HepG2 (cell line): ENCODE measurements around the gene COASY. TPM values are rescaled to one million over a fixed set of nuclear protein-coding genes. Genes with fewer than 3 reads are reported as not detected.

Source experiments
- ARNT2 ChIP-seq: sonication (generic); formaldehyde crosslinking; IDR thresholded peaks from 2 replicates; pipeline ENCODE4 v1.8.0; 2022; ENCODE audit warnings: mild to moderate bottlenecking, low read depth, missing genetic modification reagents, moderate library complexity
- CHD4 ChIP-seq: fragments of 200-600 bp; sonication (generic); IDR thresholded peaks from 2 replicates; pipeline ENCODE4 v1.7.0; 2017; ENCODE audit warnings: mild to moderate bottlenecking, low read length, borderline replicate concordance
- HOXA7 ChIP-seq: sonication (generic); formaldehyde crosslinking; IDR thresholded peaks from 2 replicates; pipeline ENCODE4 v1.8.1; 2022; ENCODE audit warnings: mild to moderate bottlenecking, missing genetic modification reagents, moderate library complexity
- HOXD1 ChIP-seq: sonication (generic); formaldehyde crosslinking; IDR thresholded peaks from 2 replicates; pipeline ENCODE4 v1.5.0; 2020; ENCODE audit warnings: missing genetic modification reagents
- KDM5A ChIP-seq: fragments of 200-600 bp; sonication (generic); IDR thresholded peaks from 2 replicates; pipeline ENCODE4 v1.7.0; 2018; ENCODE audit warnings: antibody characterized with exemption, mild to moderate bottlenecking, low read length, borderline replicate concordance
- MAFF ChIP-seq: IDR thresholded peaks from 2 replicates; pipeline ENCODE4 v1.6.1; 2011; ENCODE audit warnings: low read depth, low read length, improper control_type of control experiment
- NFKBIZ ChIP-seq: IDR thresholded peaks from 2 replicates; pipeline ENCODE4 v1.6.1; 2018; ENCODE audit warnings: missing genetic modification reagents, missing compliant biosample characterization
- NR2F6 ChIP-seq, 2 experiments: IDR thresholded peaks; 2 replicates each; pipeline ENCODE4 v1.6.1; 2016; ENCODE audit warnings: antibody characterized with exemption in 1 of 2, mild to moderate bottlenecking in 1 of 2
- PAX8 ChIP-seq: sonication (generic); formaldehyde crosslinking; IDR thresholded peaks from 2 replicates; pipeline ENCODE4 v1.8.0; 2022; ENCODE audit warnings: mild to moderate bottlenecking, missing genetic modification reagents, borderline replicate concordance
- RBM22 ChIP-seq: fragments of 200-400 bp; formaldehyde crosslinking; optimal IDR thresholded peaks from 2 replicates; pipeline ENCODE3; 2017; ENCODE audit warnings: mild to moderate bottlenecking, low read length, moderate library complexity
- SALL1 ChIP-seq: sonication (generic); formaldehyde crosslinking; IDR thresholded peaks from 2 replicates; pipeline ENCODE4 v1.8.0; 2022; ENCODE audit warnings: mild to moderate bottlenecking, missing genetic modification reagents
- TOPORS ChIP-seq: sonication (generic); formaldehyde crosslinking; IDR thresholded peaks from 2 replicates; pipeline ENCODE4 v1.8.0; 2023; ENCODE audit warnings: mild to moderate bottlenecking, missing genetic modification reagents
- U2AF1 ChIP-seq: fragments of 200-400 bp; formaldehyde crosslinking; optimal IDR thresholded peaks from 2 replicates; pipeline ENCODE3; 2017; ENCODE audit warnings: mild to moderate bottlenecking, low read depth, low read length
- XRCC5 ChIP-seq: fragments of 200-400 bp; formaldehyde crosslinking; optimal IDR thresholded peaks from 2 replicates; pipeline ENCODE3; 2017; ENCODE audit warnings: mild to moderate bottlenecking, low read length
- YY1 ChIP-seq: IDR thresholded peaks from 2 replicates; pipeline ENCODE4 v1.6.1; 2011; ENCODE audit warnings: low read length, low read depth, moderate library complexity, mild to moderate bottlenecking; ENCODE audit not compliant: insufficient read depth, insufficient replicate concordance
- ZMYM4 ChIP-seq: sonication (generic); formaldehyde crosslinking; IDR thresholded peaks from 2 replicates; pipeline ENCODE4 v1.8.1; 2023; ENCODE audit warnings: mild to moderate bottlenecking, missing genetic modification reagents
- ZNF263 ChIP-seq: sonication (generic); formaldehyde crosslinking; IDR thresholded peaks from 2 replicates; pipeline ENCODE4 v1.4.0; 2020; ENCODE audit warnings: missing genetic modification reagents
- ZNF329 ChIP-seq: sonication (generic); formaldehyde crosslinking; IDR thresholded peaks from 2 replicates; pipeline ENCODE4 v1.9.0; 2021; ENCODE audit warnings: low read depth, mild to moderate bottlenecking, missing genetic modification reagents
- ZNF564 ChIP-seq: sonication (generic); formaldehyde crosslinking; IDR thresholded peaks from 2 replicates; pipeline ENCODE4 v1.8.1; 2023; ENCODE audit warnings: mild to moderate bottlenecking, missing genetic modification reagents
- ZNF572 ChIP-seq: sonication (generic); formaldehyde crosslinking; IDR thresholded peaks from 2 replicates; pipeline ENCODE4 v1.5.1; 2020; ENCODE audit warnings: mild to moderate bottlenecking, missing genetic modification reagents
- ZNF607 ChIP-seq: sonication (generic); formaldehyde crosslinking; IDR thresholded peaks from 2 replicates; pipeline ENCODE4 v1.5.1; 2020; ENCODE audit warnings: missing genetic modification reagents, mild to moderate bottlenecking, borderline replicate concordance
- ZNF660 ChIP-seq: sonication (generic); formaldehyde crosslinking; IDR thresholded peaks from 2 replicates; pipeline ENCODE4 v1.5.1; 2020; ENCODE audit warnings: mild to moderate bottlenecking, low read depth, missing genetic modification reagents, borderline replicate concordance
- ZNF737 ChIP-seq: sonication (generic); formaldehyde crosslinking; IDR thresholded peaks from 2 replicates; pipeline ENCODE4 v1.5.0; 2020; ENCODE audit warnings: missing genetic modification reagents, mild to moderate bottlenecking, borderline replicate concordance
- ZNF788 ChIP-seq: sonication (generic); formaldehyde crosslinking; IDR thresholded peaks from 2 replicates; pipeline ENCODE4 v1.5.0; 2020; ENCODE audit warnings: mild to moderate bottlenecking, missing genetic modification reagents, borderline replicate concordance
- ZSCAN31 ChIP-seq: sonication (generic); formaldehyde crosslinking; IDR thresholded peaks from 2 replicates; pipeline ENCODE4 v1.5.0; 2020; ENCODE audit warnings: low read depth, mild to moderate bottlenecking, missing genetic modification reagents
- polyA plus RNA-seq, 8 experiments: library from polyadenylated mRNA; depleted of rRNA in 3 of 8; stranded (reverse) in 7 of 8; unstranded in 1 of 8; fragments of >200 nt; fragmentation: Illumina TruSeq in 4 of 8; extraction: Trizol in 4 of 8; gene quantifications; 2 replicates each; pipeline versions ENCODE4 v1.2.1 to v1.2.3, GENCODE V29; 2011 to 2016; ENCODE audit warnings: low read depth in 4 of 8, missing spikeins in 1 of 8, mixed read lengths in 1 of 8; ENCODE audit not compliant: insufficient read depth in 1 of 8
- total RNA-seq, 5 experiments: library from RNA; depleted of rRNA; stranded (reverse); fragments of >200 nt; fragmentation: Illumina TruSeq; extraction: Trizol; gene quantifications; 2 replicates each; pipeline ENCODE4 v1.2.3, GENCODE V29; 2016; ENCODE audit warnings: low read depth in 1 of 5
- TF ChIP-seq, protein P1 (sequence below): sonication (generic); formaldehyde crosslinking; IDR thresholded peaks from 2 replicates; pipeline ENCODE4 v1.4.0; 2020; ENCODE audit warnings: missing genetic modification reagents
- TF ChIP-seq, protein P2 (sequence below): sonication (generic); formaldehyde crosslinking; IDR thresholded peaks from 2 replicates; pipeline ENCODE4 v1.8.1; 2023; ENCODE audit warnings: mild to moderate bottlenecking, missing genetic modification reagents, borderline replicate concordance
- TF ChIP-seq, protein P3 (sequence below): sonication (generic); formaldehyde crosslinking; IDR thresholded peaks from 2 replicates; pipeline ENCODE4 v1.4.0; 2020; ENCODE audit warnings: mild to moderate bottlenecking, missing genetic modification reagents

Gene COASY
- total and polyA plus RNA-seq, 2 of the 13 experiments (the other 11 are each of a cell fraction or from before 2014, with no cell fraction given), result 90.7 to 125 TPM

DNA sequence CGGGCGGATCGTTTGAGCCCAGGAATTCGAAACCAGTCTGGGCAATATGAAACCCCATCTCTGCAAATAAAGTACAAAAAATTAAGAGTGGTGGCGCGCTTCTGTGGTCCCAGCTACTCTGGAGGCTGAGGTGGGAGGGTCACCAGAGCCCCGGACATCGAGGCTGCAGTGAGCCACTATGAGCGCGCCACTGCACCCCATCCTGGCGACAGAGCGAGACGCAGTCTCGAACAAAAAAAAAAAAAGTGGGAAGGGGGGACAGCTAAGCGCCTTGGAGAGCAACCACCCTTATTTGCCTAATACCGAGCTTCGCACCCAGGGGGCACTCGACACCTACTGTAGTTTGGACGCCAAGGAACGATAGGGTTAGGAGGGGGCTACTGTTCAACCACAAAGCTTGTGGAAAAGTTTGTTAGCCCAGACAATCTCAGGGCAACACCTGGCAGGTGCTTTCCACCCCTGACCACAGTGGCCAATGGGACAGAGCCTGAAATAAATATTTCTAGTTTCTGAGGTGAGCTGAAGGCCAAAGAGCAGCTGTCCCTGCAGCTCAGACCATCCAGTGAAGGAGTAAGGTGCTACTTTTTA is 16.4 kb downstream of the COASY start (continued):
- TF ChIP-seq, protein P1, sequence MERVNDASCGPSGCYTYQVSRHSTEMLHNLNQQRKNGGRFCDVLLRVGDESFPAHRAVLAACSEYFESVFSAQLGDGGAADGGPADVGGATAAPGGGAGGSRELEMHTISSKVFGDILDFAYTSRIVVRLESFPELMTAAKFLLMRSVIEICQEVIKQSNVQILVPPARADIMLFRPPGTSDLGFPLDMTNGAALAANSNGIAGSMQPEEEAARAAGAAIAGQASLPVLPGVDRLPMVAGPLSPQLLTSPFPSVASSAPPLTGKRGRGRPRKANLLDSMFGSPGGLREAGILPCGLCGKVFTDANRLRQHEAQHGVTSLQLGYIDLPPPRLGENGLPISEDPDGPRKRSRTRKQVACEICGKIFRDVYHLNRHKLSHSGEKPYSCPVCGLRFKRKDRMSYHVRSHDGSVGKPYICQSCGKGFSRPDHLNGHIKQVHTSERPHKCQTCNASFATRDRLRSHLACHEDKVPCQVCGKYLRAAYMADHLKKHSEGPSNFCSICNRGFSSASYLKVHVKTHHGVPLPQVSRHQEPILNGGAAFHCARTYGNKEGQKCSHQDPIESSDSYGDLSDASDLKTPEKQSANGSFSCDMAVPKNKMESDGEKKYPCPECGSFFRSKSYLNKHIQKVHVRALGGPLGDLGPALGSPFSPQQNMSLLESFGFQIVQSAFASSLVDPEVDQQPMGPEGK (CRISPR knock-in tag), result peak; percentile 61
- peak; percentile 34; the same call in 1 of the 2 replicates for TF ChIP-seq SALL1
- peak; percentile 39 for TF ChIP-seq ZSCAN31
- peak; percentile 45; the same call in 1 of the 2 replicates for TF ChIP-seq ZNF788 (CRISPR knock-in tag)
- TF ChIP-seq ZNF660 (CRISPR knock-in tag), result no peak
- no peak for TF ChIP-seq MAFF
- peak; percentile 49 for TF ChIP-seq RBM22
- 0 out of 2 replicates have a peak, but pooled peaks have one; percentile 26 for TF ChIP-seq ZNF329
- TF ChIP-seq ZMYM4 (CRISPR knock-in tag), result 0 out of 2 replicates have a peak, but pooled peaks have one; percentile 1
- TF ChIP-seq ARNT2 (CRISPR knock-in tag), result 0 out of 2 replicates have a peak, but pooled peaks have one; percentile 1
- 0 out of 2 replicates have a peak, but pooled peaks have one; percentile 47 for TF ChIP-seq CHD4
- TF ChIP-seq, protein P2, sequence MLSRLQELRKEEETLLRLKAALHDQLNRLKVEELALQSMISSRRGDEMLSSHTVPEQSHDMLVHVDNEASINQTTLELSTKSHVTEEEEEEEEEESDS, result peak; percentile 37; the same call in 1 of the 2 replicates
- TF ChIP-seq ZNF737, result no peak
- TF ChIP-seq XRCC5, result peak; percentile 53
- TF ChIP-seq, protein P3, sequence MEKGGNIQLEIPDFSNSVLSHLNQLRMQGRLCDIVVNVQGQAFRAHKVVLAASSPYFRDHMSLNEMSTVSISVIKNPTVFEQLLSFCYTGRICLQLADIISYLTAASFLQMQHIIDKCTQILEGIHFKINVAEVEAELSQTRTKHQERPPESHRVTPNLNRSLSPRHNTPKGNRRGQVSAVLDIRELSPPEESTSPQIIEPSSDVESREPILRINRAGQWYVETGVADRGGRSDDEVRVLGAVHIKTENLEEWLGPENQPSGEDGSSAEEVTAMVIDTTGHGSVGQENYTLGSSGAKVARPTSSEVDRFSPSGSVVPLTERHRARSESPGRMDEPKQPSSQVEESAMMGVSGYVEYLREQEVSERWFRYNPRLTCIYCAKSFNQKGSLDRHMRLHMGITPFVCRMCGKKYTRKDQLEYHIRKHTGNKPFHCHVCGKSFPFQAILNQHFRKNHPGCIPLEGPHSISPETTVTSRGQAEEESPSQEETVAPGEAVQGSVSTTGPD (CRISPR knock-in tag), result no peak
- TF ChIP-seq KDM5A, result peak; percentile 30; the same call in 1 of the 2 replicates
- no peak for TF ChIP-seq NR2F6 (IDR thresholded peaks at IDR 0.05)
- TF ChIP-seq NR2F6 (CRISPR knock-in tag; IDR thresholded peaks at IDR 0.05), result peak; percentile 13; the same call in 1 of the 2 replicates
- no peak for TF ChIP-seq NFKBIZ (CRISPR knock-in tag)
- 0 out of 2 replicates have a peak, but pooled peaks have one; percentile 69 for TF ChIP-seq ZNF572 (CRISPR knock-in tag)
- TF ChIP-seq TOPORS (CRISPR knock-in tag), result peak; percentile 55; the same call in 1 of the 2 replicates
- 0 out of 2 replicates have a peak, but pooled peaks have one; percentile 36 for TF ChIP-seq PAX8 (CRISPR knock-in tag)
- 0 out of 2 replicates have a peak, but pooled peaks have one; percentile 25 for TF ChIP-seq ZNF607 (CRISPR knock-in tag)
- peak; percentile 10 for TF ChIP-seq U2AF1
- peak; percentile 66 for TF ChIP-seq ZNF564 (CRISPR knock-in tag)
- TF ChIP-seq HOXD1 (CRISPR knock-in tag), result 0 out of 2 replicates have a peak, but pooled peaks have one; percentile 45
- TF ChIP-seq YY1, result peak; percentile 25
- TF ChIP-seq ZNF263 (CRISPR knock-in tag), result 0 out of 2 replicates have a peak, but pooled peaks have one; percentile 10
- no peak for TF ChIP-seq HOXA7 (CRISPR knock-in tag)
